ENCODE data around the gene IL9.

- no peak for TF ChIP-seq CTCF (conservative IDR thresholded peaks at IDR 0.05)
- TF ChIP-seq ZFX (IDR thresholded peaks at IDR 0.05) = no peak
Observed at GRCh38 chr5:135930029-135930948, 34.6 kb upstream of the IL9 start.

Measured in C4-2B (cell line).